Measurements from ENCODE around the gene FN3KRP.

GRCh38 chr17:82696259-82696658 lies 20.2 kb upstream of the FN3KRP start:
- no peak for TF ChIP-seq GABPA (IDR thresholded peaks at IDR 0.05 in 1 of 2, conservative IDR thresholded peaks at IDR 0.05 in 1 of 2)
- no peak for TF ChIP-seq HNF4G (IDR thresholded peaks at IDR 0.05)
- no peak for TF ChIP-seq CTCF (IDR thresholded peaks at IDR 0.05; ENCODE audit: low read depth, low read length, missing input control)
- no peak for TF ChIP-seq MAX (IDR thresholded peaks at IDR 0.05)

Data from liver (tissue), 3 donors.